ENCODE results near the gene ASB8. TPM values are rescaled to one million over a fixed set of nuclear protein-coding genes. Genes with fewer than 3 reads are reported as not detected.
"Not testable (repeated sequence)": the region's sequence is repeated elsewhere in the genome, so short reads cannot be mapped to it uniquely, and the experiment has no call there.

Gene ASB8
- total RNA-seq, 4 donors from 2014 or later: 37.2 to 41.6 (median 39.1) TPM

- Histone ChIP-seq H3K27ac (no peak overlapping the region), H3K9me3 (no peaks in the 10 kb centered on the region), H3K36me3 (peaks cover 0 to 99% of the 10 kb centered on the region in 2 donors), H3K4me3 (no peak overlapping the region), H3K27me3 (no peaks in the 10 kb centered on the region), H3K4me1 (peaks cover 0 to 4% (median 0%) of the 10 kb centered on the region in 3 donors)
- no peak for ATAC-seq
- 95 to 100% methylated on average over 2 of the region's 2 CpGs for WGBS, 2 donors (ENCODE audit: low coverage in 1 of 2)
- no peak for TF ChIP-seq POLR2AphosphoS5 (IDR thresholded peaks at IDR 0.05)
- TF ChIP-seq CTCF (IDR thresholded peaks at IDR 0.05): no peak
- TF ChIP-seq EP300 (IDR thresholded peaks at IDR 0.05): no peak
Observed at GRCh38 chr12:48131517-48131916, 25.8 kb downstream of the ASB8 start.

GRCh38 chr12:48129376-48129775 is 27.9 kb downstream of the ASB8 start:
- Histone ChIP-seq H3K4me3 (no peak overlapping the region), H3K9me3 (no peaks in the 10 kb centered on the region), H3K4me1 (peaks cover 0 to 14% (median 0%) of the 10 kb centered on the region in 3 donors), H3K36me3 (peaks cover 0 to 97% of the 10 kb centered on the region in 2 donors), H3K27me3 (no peaks in the 10 kb centered on the region), H3K27ac (no peak overlapping the region)
- whole genome bisulfite sequencing, 2 donors (ENCODE audit: low coverage in 1 of 2): 56 to 80% methylated on average over 1 of the region's 1 CpG
- ATAC-seq: no peak
- no peak for TF ChIP-seq POLR2A (IDR thresholded peaks at IDR 0.05)
- TF ChIP-seq EP300 (IDR thresholded peaks at IDR 0.05): no peak
- TF ChIP-seq CTCF (IDR thresholded peaks at IDR 0.05): no peak
- no peak for TF ChIP-seq POLR2AphosphoS5 (IDR thresholded peaks at IDR 0.05)

- Histone ChIP-seq H3K9me3 (no peaks in the 10 kb centered on the region), H3K4me1 (peaks cover 0 to 14% (median 0%) of the 10 kb centered on the region in 3 donors), H3K27me3 (no peaks in the 10 kb centered on the region), H3K36me3 (peaks cover 0 to 97% of the 10 kb centered on the region in 2 donors), H3K4me3 (no peak overlapping the region), H3K27ac (no peak overlapping the region)
- WGBS, 2 donors (ENCODE audit: low coverage in 1 of 2): 67 to 93% methylated on average over 1 of the region's 1 CpG
- TF ChIP-seq POLR2A (IDR thresholded peaks at IDR 0.05): no peak
- TF ChIP-seq POLR2AphosphoS5 (IDR thresholded peaks at IDR 0.05): no peak
- no peak for TF ChIP-seq CTCF (IDR thresholded peaks at IDR 0.05)
- TF ChIP-seq EP300 (IDR thresholded peaks at IDR 0.05): no peak
- ATAC-seq: no peak
Observed at GRCh38 chr12:48128800-48129199, 28.5 kb downstream of the ASB8 start.

- peaks cover 0 to 19% (median 0%) of the 10 kb centered on the region in 3 donors for H3K4me1 ChIP-seq
- TF ChIP-seq CTCF (IDR thresholded peaks at IDR 0.05) (no peak), EP300 (IDR thresholded peaks at IDR 0.05) (no peak), POLR2AphosphoS5 (IDR thresholded peaks at IDR 0.05) (no peak), POLR2A (IDR thresholded peaks at IDR 0.05) (no peak)
- H3K27me3 ChIP-seq: no peaks in the 10 kb centered on the region
- WGBS, 2 donors (ENCODE audit: low coverage in 1 of 2): 72 to 94% methylated on average over 2 of the region's 2 CpGs
- no peaks in the 10 kb centered on the region for H3K9me3 ChIP-seq
- H3K27ac ChIP-seq: no peak overlapping the region
- H3K36me3 ChIP-seq: peaks cover 0 to 96% of the 10 kb centered on the region in 2 donors
- ATAC-seq: no peak
- H3K4me3 ChIP-seq: no peak overlapping the region
Observed at GRCh38 chr12:48126953-48127630, 30.2 kb downstream of the ASB8 start.

- Histone ChIP-seq H3K27ac (no peak overlapping the region), H3K27me3 (no peaks in the 10 kb centered on the region), H3K9me3 (no peaks in the 10 kb centered on the region), H3K4me3 (no peak overlapping the region), H3K36me3 (peaks cover 0 to 85% of the 10 kb centered on the region in 2 donors), H3K4me1 (peaks cover 0 to 27% (median 0%) of the 10 kb centered on the region in 3 donors)
- ATAC-seq: no peak
- WGBS, 2 donors (ENCODE audit: low coverage in 1 of 2): 6 to 32% methylated on average over 2 to 3 of the region's 4 CpGs
- TF ChIP-seq EP300 (IDR thresholded peaks at IDR 0.05) (no peak), CTCF (IDR thresholded peaks at IDR 0.05) (no peak), POLR2AphosphoS5 (IDR thresholded peaks at IDR 0.05) (no peak), POLR2A (IDR thresholded peaks at IDR 0.05) (no peak)
Observed at GRCh38 chr12:48125985-48126384, 31.3 kb downstream of the ASB8 start.

GRCh38 chr12:48125542-48125941 is 31.8 kb downstream of the ASB8 start:
- H3K27me3 ChIP-seq, ATAC-seq, H3K9me3 ChIP-seq, H3K27ac ChIP-seq, H3K4me3 ChIP-seq: not testable (repeated sequence)
- peaks cover 0 to 81% of the 10 kb centered on the region in 2 donors for H3K36me3 ChIP-seq
- H3K4me1 ChIP-seq: peaks cover 0 to 32% (median 0%) of the 10 kb centered on the region in 3 donors
- WGBS, 2 donors (ENCODE audit: low coverage in 1 of 2): 49 to 86% methylated on average over 2 of the region's 5 CpGs
